ENCODE results near the gene NTM.

DNA sequence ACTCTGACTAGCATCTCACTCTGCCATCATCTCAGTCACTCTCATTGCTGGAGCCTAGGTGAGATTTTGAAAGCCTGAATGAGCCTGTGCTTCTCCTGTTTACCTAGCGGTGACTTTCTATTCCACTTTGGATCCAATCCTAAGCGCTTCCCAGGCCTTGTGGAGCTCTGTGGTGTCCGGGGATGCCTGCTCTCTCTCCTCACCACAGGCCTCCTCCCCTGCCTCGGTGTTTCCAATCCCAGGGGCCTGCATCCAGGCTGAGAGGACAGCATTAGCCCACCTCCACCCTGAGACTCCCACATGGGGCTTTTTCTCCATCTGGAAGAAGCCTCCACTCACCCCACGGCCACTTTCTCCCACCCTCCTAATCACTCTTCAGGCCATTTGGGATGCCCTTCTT lies 380.3 kb downstream of the NTM start:
- TF ChIP-seq, protein P1, sequence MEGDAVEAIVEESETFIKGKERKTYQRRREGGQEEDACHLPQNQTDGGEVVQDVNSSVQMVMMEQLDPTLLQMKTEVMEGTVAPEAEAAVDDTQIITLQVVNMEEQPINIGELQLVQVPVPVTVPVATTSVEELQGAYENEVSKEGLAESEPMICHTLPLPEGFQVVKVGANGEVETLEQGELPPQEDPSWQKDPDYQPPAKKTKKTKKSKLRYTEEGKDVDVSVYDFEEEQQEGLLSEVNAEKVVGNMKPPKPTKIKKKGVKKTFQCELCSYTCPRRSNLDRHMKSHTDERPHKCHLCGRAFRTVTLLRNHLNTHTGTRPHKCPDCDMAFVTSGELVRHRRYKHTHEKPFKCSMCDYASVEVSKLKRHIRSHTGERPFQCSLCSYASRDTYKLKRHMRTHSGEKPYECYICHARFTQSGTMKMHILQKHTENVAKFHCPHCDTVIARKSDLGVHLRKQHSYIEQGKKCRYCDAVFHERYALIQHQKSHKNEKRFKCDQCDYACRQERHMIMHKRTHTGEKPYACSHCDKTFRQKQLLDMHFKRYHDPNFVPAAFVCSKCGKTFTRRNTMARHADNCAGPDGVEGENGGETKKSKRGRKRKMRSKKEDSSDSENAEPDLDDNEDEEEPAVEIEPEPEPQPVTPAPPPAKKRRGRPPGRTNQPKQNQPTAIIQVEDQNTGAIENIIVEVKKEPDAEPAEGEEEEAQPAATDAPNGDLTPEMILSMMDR (IDR thresholded peaks at IDR 0.05; ENCODE audit: low read depth, low read length) = no peak
- TF ChIP-seq EZH2phosphoT487 (IDR thresholded peaks at IDR 0.05; ENCODE audit: low read depth) = no peak

Data from OCI-LY3 (cell line).